Activated T-helper 2 cell treated with anti-CD3 and anti-CD28 coated beads, Interferon-gamma antibody, Interleukin-2, Interleukin-4, amounts not matched to agents 10 μg/mL and 5 μg/mL and 100 μg/mL, durations not matched to agents 14 hours and 24 hours and 36 hours (primary cell): ENCODE results near the gene TANGO6. TPM values are rescaled to one million over a fixed set of nuclear protein-coding genes. Genes with fewer than 3 reads are reported as not detected.

Source experiments
- DNase-seq: peaks from one replicate; pipeline ENCODE4 v3.0.0; 2021; ENCODE audit warnings: low spot score
- H3K27ac Mint-ChIP-seq: one replicate; pipeline ENCODE4 v1.8.0; 2021; ENCODE audit warnings: mixed read lengths
- H3K27me3 Mint-ChIP-seq: one replicate; pipeline ENCODE4 v1.8.0; 2021; ENCODE audit warnings: low read depth, mixed read lengths
- H3K36me3 Mint-ChIP-seq: one replicate; pipeline ENCODE4 v1.8.0; 2021; ENCODE audit warnings: low read depth, mixed read lengths
- H3K4me1 Mint-ChIP-seq: one replicate; pipeline ENCODE4 v1.8.0; 2021; ENCODE audit warnings: low read depth, mixed read lengths
- H3K4me3 Mint-ChIP-seq: one replicate; pipeline ENCODE4 v1.8.0; 2021; ENCODE audit warnings: low read depth, mild to moderate bottlenecking, moderate library complexity, mixed read lengths
- H3K9me3 Mint-ChIP-seq: one replicate; pipeline ENCODE4 v1.8.0; 2021; ENCODE audit warnings: mixed read lengths
- intact Hi-C: fragments of 100-400 bp; cut with micrococcal nuclease; formaldehyde crosslinking; loops from one replicate; pipeline ENCODE4 v1.15.1; 2023
- total RNA-seq: library from RNA; stranded (reverse); gene quantifications from 2 replicates; pipeline ENCODE4 v1.2.3, GENCODE V29; 2022

Gene TANGO6
- total RNA-seq, 1 donor from 2014 or later: 30.0 TPM

- Mint-ChIP-seq H3K27ac (no peak overlapping the region), H3K27me3 (no peaks in the 10 kb centered on the region), H3K4me1 (no peaks in the 10 kb centered on the region), H3K36me3 (peaks cover 4% of the 10 kb centered on the region), H3K4me3 (no peak overlapping the region), H3K9me3 (no peaks in the 10 kb centered on the region)
- DNase-seq: no peak
- intact Hi-C loops: no loop called here
Observed at GRCh38 chr16:68902003-68902968, 59.0 kb downstream of the TANGO6 start.

GRCh38 chr16:68902969-68903345 lies 59.6 kb downstream of the TANGO6 start:
- peaks cover 4% of the 10 kb centered on the region for H3K36me3 Mint-ChIP-seq

GRCh38 chr16:68907297-68907696 lies 64.0 kb downstream of the TANGO6 start:
- H3K9me3 Mint-ChIP-seq: no peaks in the 10 kb centered on the region
- peaks cover 8% of the 10 kb centered on the region for H3K36me3 Mint-ChIP-seq
- no peak for DNase-seq
- intact Hi-C loops: no loop called here
- H3K27me3 Mint-ChIP-seq: no peaks in the 10 kb centered on the region
- no peaks in the 10 kb centered on the region for H3K4me1 Mint-ChIP-seq
- H3K4me3 Mint-ChIP-seq: no peak overlapping the region
- no peak overlapping the region for H3K27ac Mint-ChIP-seq

More at GRCh38 chr16:68902969-68903345, 59.6 kb downstream of the TANGO6 start:
- Mint-ChIP-seq H3K4me3 (no peak overlapping the region), H3K27me3 (no peaks in the 10 kb centered on the region), H3K27ac (no peak overlapping the region), H3K4me1 (no peaks in the 10 kb centered on the region), H3K9me3 (no peaks in the 10 kb centered on the region)
- no peak for DNase-seq
- intact Hi-C loops: no loop called here

GRCh38 chr16:68907781-68908181 lies 64.5 kb downstream of the TANGO6 start:
- Mint-ChIP-seq H3K36me3 (peaks cover 8% of the 10 kb centered on the region), H3K4me3 (no peak overlapping the region), H3K27ac (no peak overlapping the region), H3K27me3 (no peaks in the 10 kb centered on the region), H3K4me1 (no peaks in the 10 kb centered on the region), H3K9me3 (no peaks in the 10 kb centered on the region)
- no peak for DNase-seq
- intact Hi-C loops: no loop called here

DNA sequence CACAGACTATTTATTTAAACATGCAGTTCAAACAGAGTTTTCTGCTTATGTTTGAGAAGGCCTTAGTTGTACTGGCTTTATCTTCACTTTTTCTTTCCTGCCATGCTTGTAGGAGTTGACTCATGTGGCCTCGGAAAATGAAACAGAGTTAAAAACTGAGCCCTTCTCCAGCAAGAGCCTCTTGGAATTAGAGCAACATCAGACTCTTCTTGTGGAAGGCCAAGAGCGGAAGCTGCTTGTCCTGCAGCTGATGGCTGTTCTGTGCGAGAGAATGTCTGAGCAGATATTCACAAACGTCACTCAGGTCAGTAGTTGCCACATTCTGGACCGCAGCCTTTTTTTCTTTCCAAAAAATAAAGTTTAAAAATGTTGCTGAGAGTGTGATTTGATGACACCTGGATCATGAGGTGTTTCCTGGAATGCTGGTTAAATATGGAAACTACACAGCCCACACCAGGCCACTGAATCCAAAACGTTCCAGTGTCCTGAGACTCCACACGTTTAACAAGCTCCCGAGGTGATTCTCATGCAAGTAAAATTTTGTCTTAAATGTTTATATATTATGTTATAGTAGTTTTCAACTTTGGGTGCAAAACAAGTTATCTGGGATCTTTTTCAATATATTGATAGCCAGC lies 65.9 kb downstream of the TANGO6 start:
- H3K27me3 Mint-ChIP-seq: no peaks in the 10 kb centered on the region
- no peak overlapping the region for H3K4me3 Mint-ChIP-seq
- no peaks in the 10 kb centered on the region for H3K4me1 Mint-ChIP-seq
- no peaks in the 10 kb centered on the region for H3K9me3 Mint-ChIP-seq
- no peak overlapping the region for H3K27ac Mint-ChIP-seq
- intact Hi-C loops: no loop called here
- peaks cover 5% of the 10 kb centered on the region for H3K36me3 Mint-ChIP-seq
- no peak for DNase-seq

DNA sequence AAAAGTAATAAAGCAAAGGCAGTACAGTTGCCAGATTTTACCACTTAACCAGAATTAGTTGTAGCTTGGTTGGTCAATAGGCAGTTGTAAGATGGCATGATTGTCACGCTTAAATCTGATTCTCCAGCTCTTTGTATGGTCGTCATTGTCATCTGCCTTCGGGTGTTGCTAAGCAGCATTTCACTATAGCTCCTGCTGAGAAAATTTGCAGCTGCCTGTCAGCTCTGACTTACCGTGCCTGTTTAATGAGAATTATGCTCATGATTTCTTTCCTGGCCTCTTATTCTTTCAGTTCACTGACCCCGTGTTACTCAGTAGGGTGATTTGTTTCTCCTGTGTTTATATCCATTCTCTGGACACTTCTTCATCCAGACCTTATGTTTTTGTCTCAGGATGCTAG lies 66.7 kb downstream of the TANGO6 start:
- Mint-ChIP-seq H3K4me1 (no peaks in the 10 kb centered on the region), H3K27ac (no peak overlapping the region), H3K27me3 (no peaks in the 10 kb centered on the region), H3K4me3 (no peak overlapping the region), H3K9me3 (no peaks in the 10 kb centered on the region), H3K36me3 (peaks cover 4% of the 10 kb centered on the region)
- intact Hi-C loops: no loop called here
- no peak for DNase-seq

DNA sequence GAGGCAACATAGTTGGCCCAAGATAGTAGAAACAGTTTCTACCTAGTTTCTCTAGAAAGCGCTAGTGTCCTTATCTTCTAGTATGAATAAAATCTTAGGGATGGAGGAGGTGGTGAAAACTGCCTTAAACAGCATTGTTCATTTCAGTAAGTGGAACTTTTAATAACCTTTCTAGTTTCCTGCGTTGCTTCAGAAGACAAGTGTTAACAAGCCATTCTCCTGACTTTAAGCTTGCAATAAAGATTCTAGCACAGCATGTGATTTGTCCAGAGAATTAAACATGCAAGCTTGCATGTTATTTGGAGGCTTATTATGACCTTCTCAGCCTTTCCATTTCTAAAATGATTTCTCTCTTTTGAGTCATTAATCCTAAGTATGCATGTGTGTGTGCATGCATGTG lies 72.3 kb downstream of the TANGO6 start:
- H3K36me3 Mint-ChIP-seq: peaks cover 16% of the 10 kb centered on the region
- H3K27me3 Mint-ChIP-seq: no peaks in the 10 kb centered on the region
- no peaks in the 10 kb centered on the region for H3K4me1 Mint-ChIP-seq
- DNase-seq: no peak
- no peaks in the 10 kb centered on the region for H3K9me3 Mint-ChIP-seq
- no peak overlapping the region for H3K4me3 Mint-ChIP-seq
- intact Hi-C loops: no loop called here
- no peak overlapping the region for H3K27ac Mint-ChIP-seq

- Mint-ChIP-seq H3K27me3 (no peaks in the 10 kb centered on the region), H3K27ac (no peak overlapping the region), H3K9me3 (no peaks in the 10 kb centered on the region), H3K4me3 (no peak overlapping the region), H3K4me1 (no peaks in the 10 kb centered on the region), H3K36me3 (peaks cover 24% of the 10 kb centered on the region)
- no peak for DNase-seq
- intact Hi-C loops: no loop called here
Observed at GRCh38 chr16:68917541-68917940, 74.2 kb downstream of the TANGO6 start.

- Mint-ChIP-seq H3K27ac (no peak overlapping the region), H3K27me3 (no peaks in the 10 kb centered on the region), H3K36me3 (peaks cover 31% of the 10 kb centered on the region), H3K9me3 (no peaks in the 10 kb centered on the region), H3K4me3 (no peak overlapping the region), H3K4me1 (no peaks in the 10 kb centered on the region)
- intact Hi-C loops: no loop called here
- no peak for DNase-seq
Observed at GRCh38 chr16:68920349-68920748, 77.0 kb downstream of the TANGO6 start.

- H3K9me3 Mint-ChIP-seq: no peaks in the 10 kb centered on the region
- intact Hi-C loops: no loop called here
- no peak overlapping the region for H3K4me3 Mint-ChIP-seq
- H3K27ac Mint-ChIP-seq: no peak overlapping the region
- DNase-seq: no peak
- no peaks in the 10 kb centered on the region for H3K4me1 Mint-ChIP-seq
- H3K27me3 Mint-ChIP-seq: no peaks in the 10 kb centered on the region
- peaks cover 31% of the 10 kb centered on the region for H3K36me3 Mint-ChIP-seq
Observed at GRCh38 chr16:68921637-68922036, 78.3 kb downstream of the TANGO6 start.

DNA sequence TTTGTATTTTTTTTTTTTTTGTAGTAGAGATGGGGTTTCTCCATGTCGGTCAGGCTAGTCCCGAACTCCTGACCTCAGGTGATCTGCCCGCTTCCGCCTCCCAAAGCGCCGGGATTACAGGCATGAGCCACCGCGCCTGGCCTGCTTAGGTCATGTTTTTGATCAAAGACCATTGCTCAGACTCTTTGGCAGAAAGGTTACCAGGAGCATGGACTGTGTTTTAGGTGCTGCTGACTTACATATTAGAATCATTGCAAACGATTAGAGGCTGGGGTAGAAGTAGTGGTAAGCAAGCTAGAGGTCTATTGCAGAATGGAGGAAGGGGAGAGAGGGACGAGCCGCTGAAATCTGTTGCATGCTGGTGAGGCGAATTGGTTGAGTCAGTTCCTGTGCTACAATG lies 79.8 kb downstream of the TANGO6 start:
- H3K27ac Mint-ChIP-seq: no peak overlapping the region
- intact Hi-C loops: no loop called here
- no peak overlapping the region for H3K4me3 Mint-ChIP-seq
- H3K9me3 Mint-ChIP-seq: no peaks in the 10 kb centered on the region
- DNase-seq: no peak
- no peaks in the 10 kb centered on the region for H3K27me3 Mint-ChIP-seq
- no peaks in the 10 kb centered on the region for H3K4me1 Mint-ChIP-seq
- H3K36me3 Mint-ChIP-seq: peaks cover 39% of the 10 kb centered on the region

- Mint-ChIP-seq H3K36me3 (peaks cover 48% of the 10 kb centered on the region), H3K4me1 (no peaks in the 10 kb centered on the region), H3K9me3 (no peaks in the 10 kb centered on the region), H3K27ac (no peak overlapping the region), H3K27me3 (no peaks in the 10 kb centered on the region), H3K4me3 (no peak overlapping the region)
- no peak for DNase-seq
- intact Hi-C loops: no loop called here
Observed at GRCh38 chr16:68927018-68927417, 83.7 kb downstream of the TANGO6 start.

- H3K9me3 Mint-ChIP-seq: no peaks in the 10 kb centered on the region
- intact Hi-C loops: no loop called here
- no peak overlapping the region for H3K27ac Mint-ChIP-seq
- peaks cover 6% of the 10 kb centered on the region for H3K4me1 Mint-ChIP-seq
- no peak for DNase-seq
- H3K4me3 Mint-ChIP-seq: no peak overlapping the region
- peaks cover 58% of the 10 kb centered on the region for H3K36me3 Mint-ChIP-seq
- H3K27me3 Mint-ChIP-seq: no peaks in the 10 kb centered on the region
Observed at GRCh38 chr16:68931196-68931595, 87.9 kb downstream of the TANGO6 start.
